GM12801 (cell line): ENCODE results near the gene NEK5.

Experiments
- TF ChIP-seq, protein P1 (sequence below): IDR thresholded peaks from one replicate; pipeline ENCODE4 v1.5.1; 2011; ENCODE audit warnings: control low read depth; ENCODE audit not compliant: insufficient read length; ENCODE audit errors: extremely low read depth

The NEK5 gene

DNA sequence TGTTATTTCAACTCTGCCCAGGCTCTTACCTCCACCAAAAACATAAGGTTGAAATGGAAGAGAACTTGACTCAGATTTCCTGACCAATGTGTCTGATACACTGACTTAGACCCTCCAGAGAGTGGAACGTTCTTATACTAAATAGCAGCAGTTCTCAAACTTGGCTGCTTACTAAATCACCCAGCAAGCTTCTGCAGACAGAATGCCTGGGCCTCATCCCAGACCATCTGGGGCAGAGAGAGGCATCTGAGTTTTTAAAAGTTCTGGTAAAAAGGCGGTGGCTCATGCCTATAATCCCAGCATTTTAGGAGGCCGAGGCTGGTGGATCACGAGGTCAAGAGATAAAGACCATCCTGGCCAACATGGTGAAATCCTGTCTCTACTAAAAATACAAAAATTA, 46.3 kb downstream of the NEK5 start:
- TF ChIP-seq, protein P1, sequence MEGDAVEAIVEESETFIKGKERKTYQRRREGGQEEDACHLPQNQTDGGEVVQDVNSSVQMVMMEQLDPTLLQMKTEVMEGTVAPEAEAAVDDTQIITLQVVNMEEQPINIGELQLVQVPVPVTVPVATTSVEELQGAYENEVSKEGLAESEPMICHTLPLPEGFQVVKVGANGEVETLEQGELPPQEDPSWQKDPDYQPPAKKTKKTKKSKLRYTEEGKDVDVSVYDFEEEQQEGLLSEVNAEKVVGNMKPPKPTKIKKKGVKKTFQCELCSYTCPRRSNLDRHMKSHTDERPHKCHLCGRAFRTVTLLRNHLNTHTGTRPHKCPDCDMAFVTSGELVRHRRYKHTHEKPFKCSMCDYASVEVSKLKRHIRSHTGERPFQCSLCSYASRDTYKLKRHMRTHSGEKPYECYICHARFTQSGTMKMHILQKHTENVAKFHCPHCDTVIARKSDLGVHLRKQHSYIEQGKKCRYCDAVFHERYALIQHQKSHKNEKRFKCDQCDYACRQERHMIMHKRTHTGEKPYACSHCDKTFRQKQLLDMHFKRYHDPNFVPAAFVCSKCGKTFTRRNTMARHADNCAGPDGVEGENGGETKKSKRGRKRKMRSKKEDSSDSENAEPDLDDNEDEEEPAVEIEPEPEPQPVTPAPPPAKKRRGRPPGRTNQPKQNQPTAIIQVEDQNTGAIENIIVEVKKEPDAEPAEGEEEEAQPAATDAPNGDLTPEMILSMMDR, result no peak

DNA sequence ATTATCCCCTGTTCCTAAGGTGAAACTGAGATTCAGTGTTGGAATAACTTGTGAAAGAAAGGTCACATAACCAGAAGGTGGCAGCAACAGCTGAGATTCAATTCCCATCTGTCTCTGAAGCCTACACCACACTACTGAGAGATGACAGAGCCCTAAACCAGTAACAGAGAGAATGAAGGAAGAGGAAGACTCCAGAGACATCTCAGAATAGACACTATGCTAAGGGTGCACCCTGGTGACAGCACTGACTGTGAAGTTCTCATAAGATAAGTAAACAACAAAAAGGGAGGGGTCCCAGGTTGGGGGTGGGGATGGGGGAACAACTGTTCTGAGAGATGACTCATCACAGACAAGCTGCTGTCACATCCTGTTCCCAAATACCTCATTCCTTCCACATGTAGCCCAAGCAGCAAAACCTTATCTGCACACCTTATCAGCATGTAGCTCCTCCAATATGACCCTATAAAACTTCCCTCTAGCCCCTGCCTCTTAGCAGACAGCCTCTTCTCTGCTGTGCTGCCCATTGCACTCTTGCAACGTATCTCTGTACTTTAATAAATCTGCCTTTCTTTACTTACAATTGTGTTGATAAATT, 57.8 kb downstream of the NEK5 start:
- TF ChIP-seq, protein P1, result no peak

DNA sequence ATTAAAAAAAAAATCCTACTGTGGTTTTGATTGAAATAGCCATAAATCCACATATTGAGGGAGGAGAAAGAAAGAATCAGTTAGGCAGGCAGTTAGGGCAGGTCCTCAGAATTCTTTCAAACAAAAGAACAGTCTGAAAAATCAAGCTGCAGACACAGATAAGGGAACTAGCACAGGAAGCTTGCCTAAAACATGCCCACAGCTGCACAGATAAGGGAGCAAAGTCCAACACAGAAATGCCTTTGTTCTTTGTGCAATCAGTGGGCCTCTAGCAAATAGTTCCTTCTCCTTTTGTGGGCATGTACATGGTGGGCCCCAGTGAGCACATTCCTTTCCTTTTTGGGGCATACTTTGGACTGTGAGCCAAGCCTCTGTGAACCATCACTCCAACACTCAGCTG, 61.6 kb downstream of the NEK5 start:
- TF ChIP-seq, protein P1, result no peak

DNA sequence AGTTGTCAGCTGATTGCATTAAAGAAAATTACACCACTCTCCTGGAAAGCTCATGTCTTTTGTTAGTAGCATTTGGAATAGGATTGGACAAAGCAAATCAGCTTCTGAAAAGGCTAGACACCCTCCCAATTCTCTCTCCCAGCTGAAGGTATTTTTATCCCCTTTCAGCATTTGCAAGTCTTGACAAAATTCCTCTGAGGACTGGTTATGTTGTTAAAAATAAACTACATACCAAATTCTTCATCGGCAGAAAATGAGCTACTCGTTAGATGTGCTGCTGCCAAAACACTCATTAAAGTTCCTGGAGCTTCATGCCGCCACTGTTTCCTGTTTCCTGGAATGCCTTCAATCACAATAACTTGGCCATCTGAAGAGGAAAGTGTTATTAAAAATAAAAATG, 67.3 kb downstream of the NEK5 start:
- TF ChIP-seq, protein P1, result no peak

DNA sequence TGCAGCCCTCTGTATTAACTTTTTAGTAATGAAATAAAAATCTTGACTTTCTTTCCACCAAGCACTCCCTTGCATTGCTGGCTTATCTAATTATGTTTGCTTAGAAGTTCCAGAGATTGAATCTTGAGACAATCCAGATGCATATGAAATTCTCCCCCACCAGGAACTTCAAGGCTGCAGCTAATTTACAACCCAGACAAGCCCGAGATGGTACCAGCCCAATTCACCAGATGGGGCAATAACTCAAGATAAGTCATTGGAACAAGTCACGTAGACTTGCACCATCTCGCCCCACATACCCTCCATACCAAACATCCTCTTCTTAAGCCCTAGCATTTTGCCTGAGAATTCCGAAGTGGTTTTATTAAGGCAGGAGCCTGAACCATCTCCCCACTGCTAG, 75.4 kb downstream of the NEK5 start:
- TF ChIP-seq, protein P1, result no peak

DNA sequence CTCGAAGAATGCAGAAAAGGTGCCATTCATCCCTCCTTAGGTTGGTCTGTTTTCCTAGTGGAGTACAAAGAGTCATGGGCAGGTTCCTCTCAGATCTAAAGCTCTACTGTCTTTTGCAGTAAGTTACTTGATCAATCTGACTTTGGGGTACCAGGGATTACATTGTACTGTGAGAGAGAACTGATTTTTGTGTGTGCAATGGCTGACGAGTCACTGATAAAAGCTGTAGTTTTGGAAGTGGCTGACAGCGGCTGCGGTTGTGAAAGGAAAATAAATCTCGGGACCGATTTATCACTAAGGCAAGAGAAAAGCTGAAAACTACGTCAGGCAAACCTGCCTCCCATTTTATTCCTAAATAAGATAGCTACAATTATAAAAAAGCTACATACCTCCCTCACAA, 77.5 kb downstream of the NEK5 start:
- TF ChIP-seq, protein P1, result no peak

DNA sequence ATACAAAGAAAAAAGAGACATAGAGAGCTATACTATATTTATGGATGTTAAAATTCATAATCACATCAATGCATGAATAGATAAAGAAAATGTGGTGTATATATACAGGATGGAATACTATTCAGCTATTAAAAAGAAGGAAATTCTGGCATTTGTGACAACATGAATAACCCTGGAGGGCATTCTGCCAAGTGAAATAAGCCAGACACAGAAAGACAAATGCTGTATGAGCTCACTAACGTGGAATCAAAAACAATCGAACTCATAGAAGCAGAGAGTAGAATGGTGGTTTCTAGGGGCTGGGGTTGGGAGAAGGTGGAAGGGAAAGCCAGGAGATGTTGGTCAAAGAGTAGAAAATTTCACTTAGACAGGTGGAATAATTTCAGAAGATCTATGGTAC, 80.4 kb downstream of the NEK5 start:
- TF ChIP-seq, protein P1, result no peak

DNA sequence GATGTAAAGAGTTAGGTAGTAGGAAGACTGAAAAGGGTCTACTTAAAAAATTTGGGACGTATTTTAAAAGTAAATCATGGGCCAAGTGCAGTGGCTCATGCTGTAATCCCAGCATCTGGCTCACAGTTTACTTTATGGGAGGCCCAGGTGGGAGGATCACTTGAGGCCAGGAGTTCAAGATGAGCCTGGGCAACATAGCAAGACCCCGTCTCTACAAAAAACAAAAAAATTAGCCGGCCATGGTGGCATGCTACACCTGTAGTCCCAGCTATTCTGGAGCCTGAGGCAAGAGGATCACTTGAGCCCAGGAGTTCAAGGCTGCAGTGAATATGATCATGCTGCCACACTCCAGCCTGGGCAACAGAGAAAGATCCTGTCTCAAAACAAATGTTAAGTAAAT, 81.4 kb downstream of the NEK5 start:
- TF ChIP-seq, protein P1, result no peak
